Panc1 (cell line): ENCODE data around the gene LRRC23.

Experiments used
- POLR2AphosphoS5 ChIP-seq: IDR thresholded peaks from 2 replicates; pipeline ENCODE4 v1.6.1; 2012; ENCODE audit warnings: mild to moderate bottlenecking, low read depth, low read length, moderate library complexity
- TF ChIP-seq, protein P1 (sequence below): fragments of 450-650 bp; IDR thresholded peaks from 2 replicates; pipeline ENCODE4 v1.5.1; 2017; ENCODE audit warnings: mild to moderate bottlenecking

DNA sequence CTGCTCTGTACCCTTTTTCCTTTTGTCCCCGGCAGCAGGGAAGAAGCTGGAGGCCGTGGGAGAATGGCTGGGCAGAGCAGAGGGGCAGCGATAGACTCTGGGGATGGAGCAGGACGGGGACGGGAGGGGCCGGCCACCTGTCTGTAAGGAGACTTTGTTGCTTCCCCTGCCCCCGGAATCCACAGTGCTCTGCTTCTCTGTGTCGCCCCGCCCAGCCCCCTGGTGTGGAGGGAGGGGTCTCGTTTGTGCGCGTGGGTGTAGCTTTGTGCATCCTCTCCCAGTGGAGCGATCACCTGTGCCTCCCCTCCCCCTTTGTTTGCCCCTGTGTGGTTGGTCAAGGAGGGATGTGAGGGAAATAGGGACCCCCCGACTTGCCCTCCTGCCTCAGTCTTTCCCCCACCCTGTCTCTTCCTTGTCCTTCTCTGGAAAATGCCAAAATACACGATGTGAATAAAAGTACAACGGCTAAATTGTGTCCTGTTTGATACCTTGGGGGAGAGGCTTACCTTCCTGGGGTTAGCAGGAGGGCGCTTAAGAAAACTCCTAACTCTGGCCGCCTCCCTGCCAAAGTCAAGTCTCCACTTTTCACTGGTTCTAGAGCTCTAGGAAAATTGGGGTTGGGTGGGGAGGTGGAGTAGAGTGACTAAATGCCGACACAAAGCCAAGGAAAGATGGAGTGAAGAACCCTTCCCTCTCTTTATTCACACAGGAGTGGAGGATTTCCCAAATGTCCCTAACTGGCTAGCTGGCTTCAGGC, 38.3 kb upstream of the LRRC23 start:
- TF ChIP-seq, protein P1, sequence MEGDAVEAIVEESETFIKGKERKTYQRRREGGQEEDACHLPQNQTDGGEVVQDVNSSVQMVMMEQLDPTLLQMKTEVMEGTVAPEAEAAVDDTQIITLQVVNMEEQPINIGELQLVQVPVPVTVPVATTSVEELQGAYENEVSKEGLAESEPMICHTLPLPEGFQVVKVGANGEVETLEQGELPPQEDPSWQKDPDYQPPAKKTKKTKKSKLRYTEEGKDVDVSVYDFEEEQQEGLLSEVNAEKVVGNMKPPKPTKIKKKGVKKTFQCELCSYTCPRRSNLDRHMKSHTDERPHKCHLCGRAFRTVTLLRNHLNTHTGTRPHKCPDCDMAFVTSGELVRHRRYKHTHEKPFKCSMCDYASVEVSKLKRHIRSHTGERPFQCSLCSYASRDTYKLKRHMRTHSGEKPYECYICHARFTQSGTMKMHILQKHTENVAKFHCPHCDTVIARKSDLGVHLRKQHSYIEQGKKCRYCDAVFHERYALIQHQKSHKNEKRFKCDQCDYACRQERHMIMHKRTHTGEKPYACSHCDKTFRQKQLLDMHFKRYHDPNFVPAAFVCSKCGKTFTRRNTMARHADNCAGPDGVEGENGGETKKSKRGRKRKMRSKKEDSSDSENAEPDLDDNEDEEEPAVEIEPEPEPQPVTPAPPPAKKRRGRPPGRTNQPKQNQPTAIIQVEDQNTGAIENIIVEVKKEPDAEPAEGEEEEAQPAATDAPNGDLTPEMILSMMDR: no peak
- no peak for TF ChIP-seq POLR2AphosphoS5
